CD4-positive, alpha-beta T cell treated with Interferon alpha-2 for 1 hour (primary cell): ENCODE data around the gene PMFBP1.

ENCODE experiments used
- DNase-seq, 2 donors: peaks; one replicate each; pipeline ENCODE4 v3.0.0-alpha.2; 2020 to 2022

PMFBP1 gene

GRCh38 chr16:72187551-72187950, 15.6 kb upstream of the PMFBP1 start:
- no peak for DNase-seq

DNA sequence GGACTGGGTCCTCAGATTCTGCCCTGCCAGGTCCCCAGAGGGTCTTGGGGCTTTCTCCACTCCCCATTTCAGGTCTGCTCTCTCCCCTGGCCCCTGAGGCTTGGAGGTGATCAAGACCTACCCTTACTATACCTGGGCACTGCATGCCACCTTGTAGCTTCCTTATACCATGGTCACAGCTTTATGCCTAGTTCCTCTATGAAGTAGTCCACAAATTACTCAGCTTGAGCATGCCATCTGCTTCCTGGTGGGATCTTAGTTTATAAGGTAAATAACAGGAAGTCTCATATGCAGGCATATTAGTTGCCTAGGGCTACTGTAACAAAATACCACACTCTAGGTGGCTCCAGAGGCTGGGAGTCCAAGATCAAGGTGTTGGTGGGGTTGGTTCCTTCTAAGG, 11.0 kb upstream of the PMFBP1 start:
- DNase-seq = peak in 1 of 2 donors; percentile 3

- DNase-seq = no peak
Observed at GRCh38 chr16:72179204-72179970, 7.4 kb upstream of the PMFBP1 start.

DNA sequence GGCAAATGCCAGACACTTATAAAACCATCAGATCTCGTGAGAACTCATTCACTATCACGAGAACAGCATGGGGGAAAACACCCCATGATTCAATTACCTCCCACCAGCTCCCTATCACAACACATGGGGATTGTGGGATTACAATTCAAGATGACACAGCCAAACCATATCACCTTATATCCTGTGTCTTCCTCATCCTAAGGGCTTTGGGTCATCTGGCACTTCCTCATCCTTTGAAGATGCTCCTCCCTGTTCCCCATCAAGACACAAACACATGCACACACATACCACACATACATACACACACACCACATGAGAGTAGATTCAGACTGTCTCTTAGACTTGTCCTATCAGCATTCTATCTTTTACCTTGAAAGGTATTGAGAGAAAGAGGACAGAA, 2.8 kb upstream of the PMFBP1 start:
- DNase-seq = no peak

DNA sequence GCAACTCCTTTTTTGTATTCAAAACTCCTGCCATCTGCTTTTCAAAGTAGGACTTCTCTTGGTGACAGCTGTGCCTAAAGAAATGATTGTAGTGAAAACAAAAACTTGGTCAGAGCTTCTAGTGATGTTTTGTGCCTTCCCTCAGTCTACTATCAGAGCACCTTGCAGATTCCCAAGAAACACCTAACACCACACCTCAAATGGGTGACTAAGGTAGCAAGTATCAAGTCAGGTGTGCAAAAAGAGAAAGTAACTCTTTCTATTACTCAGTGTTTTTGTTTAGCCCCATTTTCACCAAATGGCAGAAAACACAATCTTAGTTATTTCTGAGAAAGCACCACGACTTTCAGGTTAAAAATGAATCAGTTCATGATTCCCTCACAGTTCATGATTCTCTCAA, 2.0 kb upstream of the PMFBP1 start:
- no peak for DNase-seq

GRCh38 chr16:72171236-72171635, 719 bp downstream of the PMFBP1 start:
- DNase-seq = no peak

DNA sequence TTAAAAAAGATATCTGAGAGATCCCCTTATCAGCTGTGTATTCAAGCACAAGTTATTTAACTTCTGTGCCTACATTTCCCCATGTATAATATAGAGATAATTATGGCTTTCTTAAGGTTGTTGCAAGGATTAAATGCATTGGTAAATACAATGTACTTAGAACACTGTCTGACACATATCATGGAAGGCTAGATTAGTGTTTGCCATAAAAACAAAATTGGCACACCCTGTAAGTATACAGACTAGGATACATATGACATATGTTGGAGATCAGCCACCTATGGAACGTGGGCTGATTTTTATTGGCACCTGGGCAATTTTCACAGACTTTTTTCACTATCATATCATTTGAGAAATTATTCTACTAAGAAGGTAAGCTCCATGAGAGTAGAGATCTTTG, 2.2 kb downstream of the PMFBP1 start:
- DNase-seq = no peak

DNA sequence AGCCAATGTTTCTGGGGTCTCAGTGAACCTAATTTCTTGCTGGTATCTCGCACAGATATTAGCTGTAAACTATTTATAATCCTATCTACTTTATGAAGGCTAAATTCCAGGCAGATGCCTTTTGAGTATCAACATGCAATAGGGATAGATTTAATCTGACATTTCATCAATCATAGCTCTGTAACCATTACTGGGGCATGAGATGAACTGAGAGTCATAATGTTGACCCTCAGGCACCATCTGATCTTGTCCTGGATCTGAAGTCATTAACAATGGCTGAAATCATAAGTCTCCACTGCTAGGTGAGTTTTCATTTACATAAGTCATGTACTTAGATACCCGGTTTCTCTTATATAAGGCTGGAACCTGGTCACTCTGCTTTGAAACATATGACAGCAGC, 3.6 kb downstream of the PMFBP1 start:
- DNase-seq = no peak

GRCh38 chr16:72166954-72167561, 4.9 kb downstream of the PMFBP1 start:
- no peak for DNase-seq

DNA sequence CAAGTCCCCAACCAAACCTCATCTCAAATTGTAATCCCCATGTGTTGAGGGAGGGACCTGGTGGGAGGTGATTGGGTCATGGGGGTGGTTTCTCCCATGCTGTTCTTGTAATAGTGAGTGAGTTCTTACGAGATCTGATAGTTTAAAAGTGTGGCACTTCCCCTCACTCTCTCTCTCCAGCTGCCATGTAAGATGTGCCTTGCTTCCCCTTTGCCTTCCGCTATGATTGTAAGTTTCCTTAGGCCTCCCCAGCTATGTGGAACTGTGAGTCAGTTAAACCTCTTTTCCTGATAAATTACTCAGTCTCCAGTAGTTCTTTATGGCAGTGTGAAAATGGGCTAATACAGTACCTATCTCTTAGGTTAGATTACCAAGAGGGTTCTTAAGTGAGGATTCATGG, 5.8 kb downstream of the PMFBP1 start:
- DNase-seq = no peak

DNA sequence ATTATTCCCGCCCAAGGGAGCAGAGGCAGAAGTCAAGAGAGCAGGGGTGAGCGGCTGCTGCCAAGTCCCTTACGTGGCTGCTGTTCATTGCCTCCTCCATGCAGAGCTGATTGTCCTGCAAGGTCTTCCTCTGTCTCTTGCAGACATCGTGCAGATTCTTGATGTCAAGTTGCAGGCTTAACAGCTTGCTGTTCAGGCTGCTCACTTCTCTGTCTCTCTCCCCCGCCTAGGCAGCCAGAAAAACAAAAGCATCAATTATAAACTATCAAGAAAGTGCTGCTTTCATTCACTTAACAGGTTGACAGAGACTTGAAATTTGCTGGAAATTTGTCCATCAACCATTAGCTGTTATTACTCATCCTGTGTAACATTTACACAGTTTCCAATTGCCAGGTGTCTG, 7.3 kb downstream of the PMFBP1 start:
- DNase-seq = no peak

DNA sequence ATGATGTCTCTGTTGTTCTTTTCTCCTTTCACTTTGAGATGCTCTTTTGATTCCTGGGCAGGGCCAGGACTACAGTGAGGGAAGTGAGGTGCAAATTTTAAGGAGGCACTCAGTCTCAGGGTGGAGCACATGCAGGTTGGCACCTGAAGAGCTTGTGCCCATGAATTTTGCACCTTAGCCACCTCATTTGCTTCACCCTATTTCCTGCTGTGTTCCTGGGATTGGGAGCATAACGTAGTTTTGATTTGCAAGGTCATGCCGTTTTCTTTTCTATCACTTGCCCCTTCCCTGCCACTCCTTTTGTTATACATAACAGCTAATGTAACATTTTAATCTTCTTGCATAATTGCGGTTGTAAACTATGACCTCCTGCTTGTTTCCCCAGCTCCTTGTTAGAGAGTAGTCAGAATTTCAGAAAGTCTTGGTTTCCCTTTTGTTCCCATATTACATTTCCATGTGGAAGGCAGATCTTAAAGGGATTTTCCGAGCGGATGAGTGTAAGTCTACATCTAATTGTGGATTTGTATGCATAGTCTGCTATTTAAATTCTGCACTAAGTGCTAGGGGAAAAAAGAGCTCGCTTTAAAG, 9.8 kb downstream of the PMFBP1 start:
- no peak for DNase-seq

GRCh38 chr16:72159801-72160200, 12.2 kb downstream of the PMFBP1 start:
- no peak for DNase-seq

GRCh38 chr16:72159386-72159785, 12.6 kb downstream of the PMFBP1 start:
- no peak for DNase-seq

- DNase-seq = no peak
Observed at GRCh38 chr16:72149676-72150464, 22.1 kb downstream of the PMFBP1 start.

DNA sequence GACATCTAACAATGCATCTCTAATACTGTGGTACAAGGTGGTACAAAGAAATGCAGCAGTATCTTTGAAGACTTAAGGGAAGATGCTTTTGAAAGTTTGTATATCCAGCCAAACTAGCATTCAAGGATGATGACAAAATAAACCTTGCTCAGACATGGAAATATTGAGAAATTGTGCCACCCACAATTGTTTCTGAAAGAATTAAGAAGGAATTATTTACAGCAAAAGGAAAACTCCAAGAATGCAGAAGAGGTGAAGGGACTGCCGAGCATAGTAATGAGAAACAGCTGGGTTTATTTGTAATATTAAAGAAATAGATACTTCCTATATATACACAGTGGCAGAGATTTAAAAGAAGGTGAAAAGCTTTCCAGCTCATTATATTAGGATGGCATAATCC, 29.5 kb downstream of the PMFBP1 start:
- DNase-seq = no peak

DNA sequence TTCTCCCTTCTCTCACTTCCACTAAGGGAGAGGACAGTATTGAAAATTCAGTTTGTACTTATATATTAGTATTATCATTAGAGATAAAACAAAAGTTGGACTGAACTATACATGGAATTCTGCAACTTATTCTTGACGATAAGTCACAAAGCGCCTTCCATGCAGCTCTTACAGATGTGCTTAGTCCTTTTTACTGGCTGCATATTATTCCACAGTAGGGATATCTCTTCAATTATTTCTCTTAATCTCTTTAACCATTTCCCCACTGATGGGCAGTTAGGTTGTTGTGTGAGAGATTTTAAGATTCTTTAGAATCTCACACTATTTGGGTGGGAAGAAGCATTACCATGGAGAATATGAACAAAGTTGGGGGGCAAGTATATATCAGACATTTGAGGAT, 32.0 kb downstream of the PMFBP1 start:
- DNase-seq = no peak

GRCh38 chr16:72138064-72138572, 33.8 kb downstream of the PMFBP1 start:
- no peak for DNase-seq

GRCh38 chr16:72137380-72138063, 34.4 kb downstream of the PMFBP1 start:
- DNase-seq = no peak

GRCh38 chr16:72134507-72134906, 37.4 kb downstream of the PMFBP1 start:
- DNase-seq = no peak

DNA sequence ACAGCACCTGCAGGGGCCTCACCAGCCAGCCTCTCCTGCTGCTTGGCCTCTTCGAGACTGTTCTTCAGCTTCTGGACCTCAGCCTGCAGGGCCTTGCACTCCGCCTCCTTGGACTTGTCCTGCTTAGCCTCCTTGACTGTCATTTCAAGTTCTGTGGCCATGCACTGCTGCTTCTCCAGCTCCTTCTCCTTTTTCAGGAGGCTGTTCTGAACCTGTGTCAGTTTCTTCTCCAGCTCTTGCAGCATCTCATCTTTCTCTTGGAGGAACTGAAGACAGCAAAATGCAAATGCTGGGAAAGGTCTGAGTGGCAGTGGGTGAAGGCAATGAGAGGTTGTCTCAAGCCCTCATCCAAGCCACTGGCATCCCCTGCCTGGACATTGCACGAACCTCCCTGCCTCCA, 39.2 kb downstream of the PMFBP1 start:
- no peak for DNase-seq

DNA sequence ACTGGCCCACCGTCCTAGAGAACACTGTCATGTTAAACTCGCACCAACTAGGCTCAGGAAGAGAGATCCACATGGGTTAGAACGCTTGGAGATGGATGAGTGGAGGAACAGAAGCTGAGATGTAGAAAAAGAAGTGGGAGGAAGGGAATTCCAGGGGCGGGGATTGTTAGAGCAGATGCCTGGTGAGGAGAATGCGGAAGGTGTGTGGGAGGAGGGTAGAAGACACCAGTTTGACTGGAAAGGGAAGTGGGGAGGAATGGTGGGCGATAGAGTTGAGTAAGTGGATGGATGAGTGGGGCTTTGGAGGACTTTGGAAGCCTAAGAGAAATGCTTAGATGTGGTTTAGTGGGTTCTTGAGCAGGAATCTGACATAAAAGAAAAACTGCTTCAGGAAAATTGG, 40.9 kb downstream of the PMFBP1 start:
- no peak for DNase-seq
